Activated gamma-delta T cell treated with Interleukin-2 at 50 U/mL for 16 hours (primary cell): ENCODE results near the gene CACNA1B.

Source experiments
- DNase-seq: peaks from one replicate; pipeline ENCODE4 v3.0.0-alpha.2; 2020

CACNA1B gene

DNA sequence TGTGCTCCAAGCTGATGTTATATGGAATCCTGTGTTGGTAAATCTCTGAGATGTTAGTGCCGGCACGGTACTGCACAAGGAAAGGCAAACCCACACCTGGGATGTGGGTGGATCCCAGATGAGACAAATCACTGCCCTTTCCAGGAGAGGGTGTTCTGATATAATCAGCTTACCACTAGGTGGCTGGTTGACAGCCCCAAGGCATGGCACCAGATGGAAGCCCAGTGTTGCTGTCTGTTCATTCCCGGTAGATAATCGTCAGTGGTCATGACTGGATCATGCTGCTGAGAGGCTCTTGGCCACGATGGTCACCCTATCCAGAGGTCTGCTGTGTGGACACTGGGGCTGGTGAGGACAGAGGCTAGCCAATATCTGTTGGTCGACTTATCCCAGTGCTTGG lies 184.0 kb downstream of the CACNA1B start:
- DNase-seq: no peak

GRCh38 chr9:138062196-138062595 lies 184.6 kb downstream of the CACNA1B start:
- DNase-seq: no peak

- no peak for DNase-seq
These were observed 185.5 kb downstream of the CACNA1B start for GRCh38 chr9:138063033-138063432.

DNA sequence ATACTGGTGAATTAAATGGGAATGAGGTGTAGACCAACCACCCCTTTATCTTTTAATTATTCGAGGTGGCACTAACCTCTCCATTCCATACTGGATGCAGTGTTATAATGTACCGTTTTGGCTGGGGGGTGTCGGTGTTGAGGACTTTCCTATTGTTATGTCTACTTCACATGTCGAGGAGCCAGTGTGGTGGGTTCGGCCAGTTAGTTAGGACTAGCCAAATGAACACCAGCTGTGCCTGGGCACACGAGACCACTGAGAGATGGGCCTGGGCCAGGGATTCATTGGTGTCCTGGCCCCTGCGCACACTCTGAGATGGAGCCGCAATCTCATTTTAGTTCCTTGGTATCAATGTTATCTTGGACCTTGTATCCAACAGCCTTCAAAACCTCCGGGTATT lies 186.2 kb downstream of the CACNA1B start:
- no peak for DNase-seq

DNA sequence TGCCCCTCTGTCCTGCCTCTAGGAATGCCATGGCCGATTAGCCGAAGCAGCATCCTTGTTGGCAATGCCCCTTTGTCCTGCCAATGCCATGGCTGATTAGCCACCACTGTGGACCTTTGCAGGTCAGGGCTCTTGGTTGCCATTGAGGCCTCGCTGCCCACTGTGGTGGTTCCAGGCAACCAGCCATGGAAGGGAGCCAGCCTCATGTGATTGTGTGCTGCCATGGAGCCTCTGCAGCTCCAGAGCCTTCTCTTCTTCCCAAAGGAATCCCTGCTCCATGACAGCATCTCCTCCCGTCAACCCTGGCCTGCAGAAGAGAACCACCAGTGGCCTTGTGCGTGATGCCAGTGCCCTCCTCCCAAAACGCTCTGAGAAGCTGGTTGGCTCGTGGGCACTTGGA lies 187.0 kb downstream of the CACNA1B start:
- no peak for DNase-seq

- no peak for DNase-seq
These were observed 187.7 kb downstream of the CACNA1B start for GRCh38 chr9:138065287-138065686.

DNA sequence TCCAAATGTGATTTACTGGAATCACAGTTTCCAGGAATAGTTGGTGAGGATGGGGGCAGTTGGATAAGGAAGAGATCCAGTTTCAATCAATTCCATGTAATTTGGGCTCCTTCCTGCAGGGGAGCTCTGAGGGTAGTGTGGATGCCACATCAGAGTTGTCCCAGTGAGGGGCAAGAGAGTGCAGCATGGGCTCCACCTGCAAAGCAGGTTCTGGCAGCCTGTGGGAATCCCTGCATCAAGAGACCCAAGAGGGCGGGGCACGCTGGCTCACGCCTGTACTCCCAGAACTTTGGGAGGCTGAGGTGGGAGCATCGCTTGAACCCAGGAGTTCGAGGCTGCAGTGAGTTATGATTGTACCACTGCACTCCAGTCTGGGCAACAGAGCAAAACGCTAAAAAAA lies 188.5 kb downstream of the CACNA1B start:
- DNase-seq: no peak

DNA sequence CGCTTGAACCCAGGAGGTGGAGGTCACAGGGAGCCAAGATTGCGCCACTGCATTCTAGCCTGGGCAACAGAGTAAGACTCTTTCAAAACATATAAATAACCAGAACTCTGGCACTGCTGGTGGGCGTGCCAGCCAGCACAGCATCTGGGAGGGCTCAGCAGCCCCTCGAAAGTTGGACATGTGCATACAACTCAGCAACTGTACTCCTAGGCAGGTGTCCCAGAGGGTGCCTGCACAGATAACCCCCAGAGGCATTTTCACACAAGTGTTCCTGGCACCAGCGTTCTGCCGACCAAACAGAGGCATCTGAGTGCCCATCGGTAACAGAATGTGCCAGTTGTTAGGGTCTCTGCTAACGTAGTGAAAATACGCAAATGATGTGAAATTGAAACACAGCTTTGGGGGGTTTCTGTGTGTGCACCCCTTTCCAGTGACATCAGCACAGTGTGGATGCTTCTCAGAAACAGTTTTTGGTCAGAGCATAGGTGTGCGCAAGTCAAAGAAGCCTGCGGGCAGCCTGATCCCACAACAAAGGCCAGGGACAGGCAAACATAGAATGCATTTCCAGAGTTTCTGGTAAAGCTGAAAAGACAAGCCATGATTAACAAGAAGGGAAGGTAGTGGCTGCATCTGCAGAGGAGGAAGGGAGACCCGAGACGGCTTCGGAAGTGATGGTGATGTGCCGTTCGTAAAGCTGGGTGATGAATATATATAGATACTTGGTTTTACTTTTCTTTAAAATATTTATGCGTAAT lies 190.2 kb downstream of the CACNA1B start:
- no peak for DNase-seq

GRCh38 chr9:138068601-138069035 lies 191.0 kb downstream of the CACNA1B start:
- no peak for DNase-seq

DNA sequence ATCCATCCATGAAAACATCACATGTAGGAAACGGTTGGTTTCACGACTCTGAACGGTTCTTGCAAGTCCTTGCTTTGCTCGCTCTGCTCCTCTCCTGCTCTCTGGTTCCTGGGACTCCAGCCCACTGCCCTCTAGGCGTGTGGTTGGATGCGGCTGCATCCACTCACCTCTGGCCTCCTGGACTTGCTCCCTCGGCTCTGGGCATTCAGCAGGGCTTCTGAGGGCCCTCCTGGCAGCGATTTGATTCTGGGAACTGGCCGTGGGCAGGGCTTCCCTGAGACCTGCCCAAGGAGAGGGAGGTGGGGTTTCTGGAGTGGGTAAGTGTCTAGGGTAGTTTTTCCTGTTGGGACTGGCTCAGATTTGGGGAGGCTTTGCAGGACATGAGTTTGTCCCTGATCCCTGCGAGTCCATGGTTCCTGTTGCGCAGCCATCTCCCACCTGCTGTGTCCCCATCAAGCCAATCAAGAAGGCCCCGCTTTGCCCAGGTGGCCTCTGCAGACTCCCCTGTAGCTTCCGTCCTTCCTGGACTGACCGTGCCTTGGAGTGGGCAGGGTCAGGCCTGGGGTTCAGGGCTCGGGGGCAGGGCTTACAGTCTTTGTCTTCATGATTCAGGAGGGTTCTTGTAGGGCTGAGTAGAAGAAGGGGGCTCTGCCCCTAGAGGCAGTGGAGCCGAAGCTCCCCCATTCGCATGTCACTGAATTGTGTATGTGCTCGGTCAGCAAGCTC lies 192.3 kb downstream of the CACNA1B start:
- no peak for DNase-seq

GRCh38 chr9:138070815-138071214 lies 193.2 kb downstream of the CACNA1B start:
- no peak for DNase-seq

GRCh38 chr9:138071292-138071691 lies 193.7 kb downstream of the CACNA1B start:
- DNase-seq: no peak

GRCh38 chr9:138071731-138072130 lies 194.1 kb downstream of the CACNA1B start:
- DNase-seq: no peak

DNA sequence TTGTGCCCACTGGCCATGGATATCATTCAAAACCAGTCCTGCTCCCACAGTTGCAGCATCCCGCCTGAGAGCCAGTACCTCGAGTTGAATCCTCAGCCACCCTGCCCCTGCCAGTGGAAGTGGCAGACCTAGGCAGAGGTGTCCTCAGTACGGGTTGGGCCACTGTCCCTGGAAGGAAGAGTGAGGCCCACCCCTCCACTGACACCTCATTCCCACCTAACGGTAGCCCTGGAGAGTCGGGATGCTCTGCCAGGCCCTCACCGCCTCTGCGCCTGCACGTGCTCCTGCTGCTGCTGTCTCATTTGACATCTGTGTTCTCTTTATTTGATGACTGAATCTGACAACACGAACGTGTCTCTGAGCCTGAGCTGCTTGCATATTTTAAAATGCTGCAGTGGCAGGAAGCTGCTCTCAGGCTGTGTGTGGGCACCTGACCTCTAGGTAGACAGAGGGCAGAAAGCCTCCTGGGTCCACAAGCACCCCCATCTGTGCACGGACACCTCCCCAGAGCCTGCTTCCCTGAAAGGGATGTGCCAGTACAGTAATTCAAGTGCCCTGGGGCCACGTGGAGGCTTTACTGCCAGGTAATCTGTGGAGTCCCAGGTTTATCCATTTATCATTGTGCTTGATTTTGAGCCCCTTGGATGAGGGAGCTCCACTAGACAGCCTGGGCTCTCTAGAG lies 194.7 kb downstream of the CACNA1B start:
- no peak for DNase-seq

- no peak for DNase-seq
These were observed 195.3 kb downstream of the CACNA1B start for GRCh38 chr9:138072897-138073296.

GRCh38 chr9:138073408-138073807 lies 195.8 kb downstream of the CACNA1B start:
- DNase-seq: no peak

- no peak for DNase-seq
These were observed 196.2 kb downstream of the CACNA1B start for GRCh38 chr9:138073808-138074207.

DNA sequence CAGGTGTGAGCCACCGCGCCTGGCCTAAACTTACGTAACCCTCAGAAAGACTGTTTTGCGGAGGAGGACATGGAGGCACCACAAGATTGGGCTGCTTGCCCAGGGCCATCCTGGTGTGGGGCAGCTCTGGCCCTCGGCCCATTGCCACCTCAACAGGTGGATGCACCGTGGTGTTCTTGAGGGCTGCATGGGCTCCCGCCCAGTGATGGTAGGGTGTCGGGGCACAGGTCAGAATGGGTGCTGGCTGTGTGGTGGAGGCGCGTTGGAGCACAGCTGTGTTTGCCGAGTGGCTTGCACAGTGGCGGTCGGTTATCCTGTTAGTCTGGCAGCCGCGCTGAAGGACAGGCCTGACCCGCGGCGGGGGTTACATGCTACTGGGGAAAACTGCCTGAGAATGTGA lies 196.9 kb downstream of the CACNA1B start:
- no peak for DNase-seq

DNA sequence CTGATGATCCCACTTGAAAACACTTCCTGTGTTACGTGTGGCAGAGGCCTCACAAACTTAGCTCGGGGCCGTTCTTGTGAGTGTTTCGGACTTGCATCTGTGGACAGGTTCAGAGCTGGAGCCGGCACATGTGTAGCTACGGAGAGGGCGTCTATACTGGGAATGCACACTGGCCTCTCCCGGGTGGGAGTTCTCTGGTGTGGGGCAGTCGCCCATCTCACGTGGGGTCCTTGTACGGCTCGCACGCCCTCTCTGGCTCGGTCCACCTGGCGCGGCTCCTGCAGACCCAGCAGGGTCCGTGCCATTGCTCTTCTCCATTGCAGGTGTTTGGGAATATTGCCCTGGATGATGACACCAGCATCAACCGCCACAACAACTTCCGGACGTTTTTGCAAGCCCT lies 197.9 kb downstream of the CACNA1B start:
- DNase-seq: no peak

GRCh38 chr9:138075961-138076649 lies 198.5 kb downstream of the CACNA1B start:
- no peak for DNase-seq

DNA sequence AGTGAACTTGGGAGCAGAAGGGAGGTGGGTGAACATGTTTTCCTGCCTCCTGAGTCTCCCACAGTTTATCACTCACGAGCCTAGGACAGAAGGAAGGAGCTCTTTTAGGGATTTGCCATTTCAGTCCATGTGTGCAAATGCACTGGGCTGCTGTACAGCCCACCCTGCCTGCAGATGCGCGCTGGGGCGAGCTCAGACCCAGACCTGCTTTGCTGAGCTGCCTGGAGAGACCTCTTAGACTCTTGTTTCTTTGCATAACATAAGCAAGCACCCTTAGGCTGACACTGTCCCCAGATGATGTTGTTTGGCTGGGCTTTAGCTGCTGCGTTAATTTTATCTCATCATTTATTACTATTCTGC lies 199.0 kb downstream of the CACNA1B start:
- no peak for DNase-seq

GRCh38 chr9:138077126-138077525 lies 199.5 kb downstream of the CACNA1B start:
- DNase-seq: no peak

GRCh38 chr9:138077898-138078540 lies 200.4 kb downstream of the CACNA1B start:
- no peak for DNase-seq
